Upper lobe of left lung (tissue), 6 donors: ENCODE measurements around the gene C3orf70. TPM values are rescaled to one million over a fixed set of nuclear protein-coding genes. Genes with fewer than 3 reads are reported as not detected.

Source experiments
- ATAC-seq, 2 donors: fragments of 200-7000 bp; cut with Tn5 transposase; one replicate each; pipeline ENCODE4 v1.9.1; 2022; ENCODE audit warnings: mild to moderate bottlenecking in 2 of 2, moderate library complexity in 2 of 2; ENCODE audit not compliant: low FRiP score in 2 of 2
- DNase-seq, 2 donors: peaks; one replicate each; pipeline ENCODE4 v3.0.0-alpha.2; 2019 to 2020
- H3K27ac ChIP-seq, 4 donors: fragments of 200-600 bp; sonication (generic); one replicate each; pipeline ENCODE4 v1.5.1; 2016 to 2019
- H3K27me3 ChIP-seq, 4 donors: fragments of 200-600 bp; sonication (generic); one replicate each; pipeline ENCODE4 v1.5.1; 2017 to 2019
- H3K36me3 ChIP-seq, 4 donors: fragments of 200-600 bp; sonication (generic); one replicate each; pipeline ENCODE4 v1.5.1; 2016 to 2019
- H3K4me1 ChIP-seq, 4 donors: fragments of 200-600 bp; sonication (generic); one replicate each; pipeline ENCODE4 v1.5.1; 2018 to 2019
- H3K4me3 ChIP-seq, 4 donors: fragments of 200-600 bp; sonication (generic); one replicate each; pipeline ENCODE4 v1.5.1; 2017 to 2019; ENCODE audit warnings: mild to moderate bottlenecking in 2 of 4, moderate library complexity in 1 of 4
- H3K9me3 ChIP-seq, 4 donors: fragments of 200-600 bp; sonication (generic); one replicate each; pipeline ENCODE4 v1.5.1; 2018 to 2019
- EP300 ChIP-seq, 4 donors: sonication (generic); formaldehyde crosslinking; IDR thresholded peaks; one replicate each; pipeline ENCODE4 v1.5.1; 2017; ENCODE audit warnings: antibody characterized with exemption in 4 of 4, control low read depth in 2 of 4
- POLR2A ChIP-seq, 4 donors: fragments of 450-650 bp; IDR thresholded peaks; one replicate each; pipeline ENCODE4 v1.5.1; 2016 to 2017; ENCODE audit warnings: antibody characterized with exemption in 4 of 4, mild to moderate bottlenecking in 2 of 4
- POLR2AphosphoS5 ChIP-seq, 2 donors: sonication (generic); formaldehyde crosslinking; IDR thresholded peaks; one replicate each; pipeline ENCODE4 v1.5.1; 2017; ENCODE audit warnings: antibody characterized with exemption in 2 of 2
- WGBS, 2 donors: methylation state at CpG; one replicate each; pipeline ENCODE4 v1.1.5; 2017 to 2018; 5-methylcytosine and 5-hydroxymethylcytosine counted together
- total RNA-seq, 6 donors: library from RNA; depleted of rRNA in 4 of 6; stranded (reverse); fragments of >200 nt in 4 of 6; gene quantifications; one replicate each; pipeline versions ENCODE4 v1.1.0 to v1.2.1, GENCODE V29; 2016 to 2021
- TF ChIP-seq, protein P1 (sequence below), 6 experiments: fragments of 450-650 bp in 4 of 6; fragments of 200-600 bp in 2 of 6; sonication (generic) in 2 of 6; IDR thresholded peaks; one replicate each; pipeline ENCODE4 v1.5.1; 2016 to 2019; ENCODE audit warnings: antibody characterized with exemption in 6 of 6
- donor health status: DM: no; HTN: no; CAD: no; lungs with moderate emphysema.
- donor health status: DM: no; HTN: yes; CAD: no; lungs with severe emphysema.

Gene C3orf70
- total RNA-seq, 6 donors from 2014 or later = 0.67 to 3.9 (median 1.6) TPM

DNA sequence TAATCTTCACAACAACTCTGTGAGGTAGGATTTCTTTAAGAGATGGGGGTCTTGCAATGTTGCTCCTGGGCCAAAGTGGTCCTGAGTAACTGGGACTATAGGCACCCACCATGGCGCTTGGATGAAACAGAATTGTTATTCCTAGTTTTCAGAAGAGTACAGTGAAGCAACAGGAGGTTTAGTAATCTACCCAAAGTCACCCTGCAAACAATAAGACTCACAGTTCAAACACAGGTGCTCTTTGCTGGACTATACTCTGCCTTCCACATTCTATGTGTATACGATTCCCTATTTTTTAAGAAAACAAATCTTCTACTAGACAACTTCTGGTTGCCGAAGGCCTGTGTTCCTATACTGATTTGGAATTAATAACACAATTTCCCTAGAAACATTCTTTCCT is 8.1 kb downstream of the C3orf70 start:
- no peak for TF ChIP-seq EP300 (IDR thresholded peaks at IDR 0.05)
- TF ChIP-seq, protein P1, sequence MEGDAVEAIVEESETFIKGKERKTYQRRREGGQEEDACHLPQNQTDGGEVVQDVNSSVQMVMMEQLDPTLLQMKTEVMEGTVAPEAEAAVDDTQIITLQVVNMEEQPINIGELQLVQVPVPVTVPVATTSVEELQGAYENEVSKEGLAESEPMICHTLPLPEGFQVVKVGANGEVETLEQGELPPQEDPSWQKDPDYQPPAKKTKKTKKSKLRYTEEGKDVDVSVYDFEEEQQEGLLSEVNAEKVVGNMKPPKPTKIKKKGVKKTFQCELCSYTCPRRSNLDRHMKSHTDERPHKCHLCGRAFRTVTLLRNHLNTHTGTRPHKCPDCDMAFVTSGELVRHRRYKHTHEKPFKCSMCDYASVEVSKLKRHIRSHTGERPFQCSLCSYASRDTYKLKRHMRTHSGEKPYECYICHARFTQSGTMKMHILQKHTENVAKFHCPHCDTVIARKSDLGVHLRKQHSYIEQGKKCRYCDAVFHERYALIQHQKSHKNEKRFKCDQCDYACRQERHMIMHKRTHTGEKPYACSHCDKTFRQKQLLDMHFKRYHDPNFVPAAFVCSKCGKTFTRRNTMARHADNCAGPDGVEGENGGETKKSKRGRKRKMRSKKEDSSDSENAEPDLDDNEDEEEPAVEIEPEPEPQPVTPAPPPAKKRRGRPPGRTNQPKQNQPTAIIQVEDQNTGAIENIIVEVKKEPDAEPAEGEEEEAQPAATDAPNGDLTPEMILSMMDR (IDR thresholded peaks at IDR 0.05) = no peak
- no peak for TF ChIP-seq POLR2A (IDR thresholded peaks at IDR 0.05)
- TF ChIP-seq POLR2AphosphoS5 (IDR thresholded peaks at IDR 0.05) = no peak
- no peaks in the 10 kb centered on the region for H3K36me3 ChIP-seq
- no peak overlapping the region for H3K27ac ChIP-seq
- H3K4me3 ChIP-seq = no peak overlapping the region
- H3K9me3 ChIP-seq = no peaks in the 10 kb centered on the region
- H3K4me1 ChIP-seq = no peaks in the 10 kb centered on the region
- 83 to 97% methylated on average over 3 of the region's 3 CpGs for WGBS, 2 donors
- ATAC-seq = no peak
- no peaks in the 10 kb centered on the region for H3K27me3 ChIP-seq
- DNase-seq = no peak

DNA sequence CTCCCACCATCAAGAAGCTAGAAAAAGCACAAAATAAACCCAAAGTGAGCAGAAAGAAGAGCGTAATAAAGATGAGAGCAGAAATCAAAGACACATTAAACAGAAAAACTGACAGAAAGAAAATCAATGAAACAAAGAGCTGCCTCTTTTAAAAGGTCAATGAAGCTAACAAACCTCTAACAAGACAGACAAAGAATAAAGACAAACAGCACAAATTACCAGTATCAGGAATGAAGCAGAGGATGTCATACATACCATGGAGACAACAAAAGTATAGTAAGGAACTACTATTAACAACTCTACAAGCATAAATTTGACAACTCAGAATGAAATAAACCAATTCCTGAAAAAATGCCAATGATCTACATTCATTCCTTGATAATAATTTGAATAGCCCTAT is 15.0 kb downstream of the C3orf70 start:
- TF ChIP-seq POLR2AphosphoS5 (IDR thresholded peaks at IDR 0.05) (no peak), POLR2A (IDR thresholded peaks at IDR 0.05) (no peak), EP300 (IDR thresholded peaks at IDR 0.05) (no peak)
- TF ChIP-seq, protein P1 (IDR thresholded peaks at IDR 0.05) = no peak
- no peak overlapping the region for H3K27ac ChIP-seq
- no peaks in the 10 kb centered on the region for H3K36me3 ChIP-seq
- no peaks in the 10 kb centered on the region for H3K27me3 ChIP-seq
- 94 to 96% methylated on average over 1 of the region's 1 CpG for WGBS, 2 donors
- no peaks in the 10 kb centered on the region for H3K9me3 ChIP-seq
- DNase-seq (no peak), ATAC-seq (no peak)
- no peak overlapping the region for H3K4me3 ChIP-seq
- H3K4me1 ChIP-seq = no peaks in the 10 kb centered on the region

DNA sequence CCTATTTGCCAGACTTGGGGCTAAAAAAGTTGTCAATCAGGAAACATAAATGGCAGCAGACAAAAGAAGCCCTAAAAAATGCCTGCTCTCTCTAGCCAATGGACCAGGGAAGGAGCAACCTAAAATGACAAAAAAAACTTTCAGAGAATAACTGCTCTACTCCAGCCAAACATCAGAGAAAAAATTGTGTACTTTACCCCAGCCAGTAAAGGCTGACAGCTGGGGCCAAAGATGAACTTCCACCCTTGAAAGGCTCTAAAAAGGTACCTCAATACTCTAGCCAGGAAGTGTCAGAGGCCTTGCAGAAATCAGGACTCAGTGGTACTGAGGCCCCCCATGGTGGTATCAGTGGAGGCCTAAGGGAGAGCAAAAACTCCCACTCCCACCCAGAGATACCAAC is 18.4 kb downstream of the C3orf70 start:
- Histone ChIP-seq H3K9me3 (no peaks in the 10 kb centered on the region), H3K27me3 (no peaks in the 10 kb centered on the region), H3K4me1 (no peaks in the 10 kb centered on the region), H3K27ac (no peak overlapping the region), H3K4me3 (no peak overlapping the region), H3K36me3 (no peaks in the 10 kb centered on the region)
- DNase-seq (no peak), ATAC-seq (no peak)
- TF ChIP-seq, protein P1 (IDR thresholded peaks at IDR 0.05) = no peak
- TF ChIP-seq POLR2AphosphoS5 (IDR thresholded peaks at IDR 0.05) (no peak), EP300 (IDR thresholded peaks at IDR 0.05) (no peak)

GRCh38 chr3:185131602-185132256 is 21.1 kb downstream of the C3orf70 start:
- no peak overlapping the region for H3K27ac ChIP-seq
- no peak for ATAC-seq
- no peak for DNase-seq
- H3K4me3 ChIP-seq = no peak overlapping the region
- H3K36me3 ChIP-seq = no peaks in the 10 kb centered on the region
- TF ChIP-seq EP300 (IDR thresholded peaks at IDR 0.05) = no peak
- no peak for TF ChIP-seq POLR2AphosphoS5 (IDR thresholded peaks at IDR 0.05)
- no peak for TF ChIP-seq POLR2A (IDR thresholded peaks at IDR 0.05)
- TF ChIP-seq, protein P1 (IDR thresholded peaks at IDR 0.05) = no peak
- H3K9me3 ChIP-seq = no peaks in the 10 kb centered on the region
- H3K4me1 ChIP-seq = no peaks in the 10 kb centered on the region
- WGBS, 2 donors = 77 to 86% methylated on average over 2 of the region's 2 CpGs
- H3K27me3 ChIP-seq = no peaks in the 10 kb centered on the region

DNA sequence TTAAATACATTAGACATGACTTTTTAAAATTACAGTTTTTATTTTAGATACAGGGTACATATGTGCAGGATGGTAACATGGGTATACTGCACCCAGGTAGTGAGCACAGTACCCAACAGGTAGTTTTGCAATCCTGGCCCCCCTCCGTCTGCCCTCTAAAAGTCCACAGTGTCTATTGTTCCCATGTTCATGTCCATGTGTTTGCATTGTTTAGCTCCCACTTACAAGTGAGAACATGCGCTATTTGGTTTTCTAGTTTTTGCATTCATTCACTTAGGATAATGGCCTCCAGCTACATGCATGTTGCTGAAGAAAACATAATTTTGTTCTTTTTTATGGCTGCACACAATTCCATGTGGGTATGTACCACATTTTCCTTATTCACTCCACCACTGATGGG is 23.8 kb downstream of the C3orf70 start:
- DNase-seq (no peak), ATAC-seq (no peak)
- Histone ChIP-seq H3K4me3 (no peak overlapping the region), H3K4me1 (no peaks in the 10 kb centered on the region), H3K27ac (no peak overlapping the region), H3K9me3 (no peaks in the 10 kb centered on the region), H3K27me3 (no peaks in the 10 kb centered on the region), H3K36me3 (no peaks in the 10 kb centered on the region)
- 89 to 92% methylated on average over 2 of the region's 2 CpGs for WGBS, 2 donors
- TF ChIP-seq POLR2AphosphoS5 (IDR thresholded peaks at IDR 0.05) (no peak), EP300 (IDR thresholded peaks at IDR 0.05) (no peak)
- TF ChIP-seq, protein P1 (IDR thresholded peaks at IDR 0.05) = no peak
